Tibial artery (tissue), 4 donors: ENCODE measurements around the gene NUP58.

Source experiments
- DNase-seq, 2 donors: peaks; one replicate each; pipeline ENCODE4 v3.0.0-alpha.2; 2019
- H3K27ac ChIP-seq, 2 donors: fragments of 200-600 bp; sonication (generic) in 1 of 2; 1 replicate in 1 of 2; 2 replicates in 1 of 2; pipeline ENCODE4 v1.5.1; 2018 to 2019; ENCODE audit warnings: mild to moderate bottlenecking in 1 of 2
- H3K27me3 ChIP-seq, 2 donors: fragments of 200-600 bp; sonication (generic) in 1 of 2; one replicate each; pipeline versions ENCODE4 v1.5.1 to v1.6.0; 2016 to 2019
- H3K36me3 ChIP-seq, 3 donors: fragments of 200-600 bp; sonication (generic) in 2 of 3; one replicate each; pipeline ENCODE4 v1.5.1; 2016 to 2019; ENCODE audit warnings: mild to moderate bottlenecking in 2 of 3
- H3K4me1 ChIP-seq, 4 donors: fragments of 200-600 bp; sonication (generic) in 2 of 4; 1 replicate in 3 of 4; 2 replicates in 1 of 4; pipeline ENCODE4 v1.5.1; 2016 to 2019
- H3K4me3 ChIP-seq, 2 donors: fragments of 200-600 bp; sonication (generic) in 1 of 2; 1 replicate in 1 of 2; 2 replicates in 1 of 2; pipeline ENCODE4 v1.5.1; 2018 to 2019; ENCODE audit warnings: mild to moderate bottlenecking in 2 of 2
- H3K9me3 ChIP-seq, 3 donors: fragments of 200-600 bp; sonication (generic) in 1 of 3; one replicate each; pipeline ENCODE4 v1.5.1; 2016 to 2019
- CTCF ChIP-seq, 2 experiments: fragments of 200-600 bp in 1 of 2; fragments of 450-650 bp in 1 of 2; IDR thresholded peaks; one replicate each; pipeline ENCODE4 v1.5.1; 2017 to 2019; ENCODE audit warnings: antibody characterized with exemption in 2 of 2, mild to moderate bottlenecking in 1 of 2, moderate library complexity in 1 of 2
- intact Hi-C: fragments of 100-400 bp; cut with DNase I; formaldehyde crosslinking; loops from one replicate; pipeline ENCODE4 v1.15.0; 2023; ENCODE audit warnings: low total_unique reads

NUP58 gene

GRCh38 chr13:25281193-25281934, 20.1 kb upstream of the NUP58 start:
- H3K27ac ChIP-seq: no peak overlapping the region
- H3K36me3 ChIP-seq: no peaks in the 10 kb centered on the region
- H3K4me1 ChIP-seq: peaks cover 0 to 13% (median 9%) of the 10 kb centered on the region in 4 donors
- DNase-seq: no peak
- TF ChIP-seq CTCF (IDR thresholded peaks at IDR 0.05): no peak
- intact Hi-C loops: no loop called here
- no peaks in the 10 kb centered on the region for H3K27me3 ChIP-seq
- no peak overlapping the region for H3K4me3 ChIP-seq
- no peaks in the 10 kb centered on the region for H3K9me3 ChIP-seq

- H3K9me3 ChIP-seq: no peaks in the 10 kb centered on the region
- TF ChIP-seq CTCF (IDR thresholded peaks at IDR 0.05): no peak
- H3K27ac ChIP-seq: no peak overlapping the region
- no peak overlapping the region for H3K4me3 ChIP-seq
- no peaks in the 10 kb centered on the region for H3K27me3 ChIP-seq
- H3K4me1 ChIP-seq: peaks cover 0 to 14% (median 9%) of the 10 kb centered on the region in 4 donors
- DNase-seq: no peak
- no peaks in the 10 kb centered on the region for H3K36me3 ChIP-seq
- intact Hi-C loops: no loop called here
These were observed 19.5 kb upstream of the NUP58 start for GRCh38 chr13:25281935-25282332.

GRCh38 chr13:25286308-25286968, 15.0 kb upstream of the NUP58 start:
- no peak for DNase-seq
- Histone ChIP-seq H3K4me3 (peak overlapping the region; percentile 91 to 94), H3K27me3 (no peaks in the 10 kb centered on the region), H3K27ac (peak overlapping the region; percentile 87 to 91), H3K36me3 (no peaks in the 10 kb centered on the region), H3K9me3 (no peaks in the 10 kb centered on the region), H3K4me1 (peaks cover 0 to 17% (median 9%) of the 10 kb centered on the region in 4 donors)
- intact Hi-C loops: no loop called here
- no peak for TF ChIP-seq CTCF (IDR thresholded peaks at IDR 0.05)

GRCh38 chr13:25286969-25287961, 14.2 kb upstream of the NUP58 start, which contains the start of gene MTMR6:
Gene MTMR6 (minus strand): TSS chr13:25287488. CDS start chr13:25287247, 241 bp downstream.
- intact Hi-C loops: no loop called here
- H3K27ac ChIP-seq: peak within 1 kb of the TSS; percentile 87 to 91
- peak; percentile 99 to 100 for TF ChIP-seq CTCF (IDR thresholded peaks at IDR 0.05)

GRCh38 chr13:25288966-25289365, 12.5 kb upstream of the NUP58 start:
- H3K9me3 ChIP-seq: no peaks in the 10 kb centered on the region
- no peak overlapping the region for H3K4me3 ChIP-seq
- TF ChIP-seq CTCF (IDR thresholded peaks at IDR 0.05): no peak
- no peaks in the 10 kb centered on the region for H3K36me3 ChIP-seq
- DNase-seq: no peak
- intact Hi-C loops: no loop called here
- H3K27ac ChIP-seq: no peak overlapping the region
- H3K4me1 ChIP-seq: peaks cover 0 to 17% (median 9%) of the 10 kb centered on the region in 4 donors
- no peaks in the 10 kb centered on the region for H3K27me3 ChIP-seq

More at GRCh38 chr13:25286969-25287961, 14.2 kb upstream of the NUP58 start, which contains the start of gene MTMR6:
- Histone ChIP-seq H3K4me3 (peak within 1 kb of the TSS; percentile 91 to 94), H3K27me3 (no peaks in the 10 kb centered on the region), H3K36me3 (no peaks in the 10 kb centered on the region), H3K4me1 (peaks cover 0 to 17% (median 9%) of the 10 kb centered on the region in 4 donors), H3K9me3 (no peaks in the 10 kb centered on the region)
- DNase-seq: peak; percentile 90 to 95
